Measurements from ENCODE around the gene UBE2K.

DNA sequence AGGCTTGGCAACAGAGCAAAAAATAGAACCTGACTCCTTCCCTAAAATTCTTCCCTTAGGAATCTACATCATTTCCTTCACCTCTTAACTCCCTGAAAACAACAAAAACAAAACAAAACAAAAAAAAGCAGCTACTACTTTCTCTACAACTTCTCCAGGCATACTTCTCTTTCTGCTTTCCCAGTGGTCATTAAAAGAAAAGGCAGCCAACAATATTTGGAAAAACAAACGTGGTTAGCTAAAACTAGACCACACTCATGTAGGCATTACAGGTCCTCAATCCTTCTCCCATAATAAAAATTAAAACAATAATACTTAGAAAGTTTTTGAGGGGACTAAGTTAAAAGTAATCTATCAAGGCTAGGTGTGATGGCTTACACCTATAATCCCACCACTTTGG is 30.2 kb upstream of the UBE2K start:
- TF ChIP-seq CTCF (IDR thresholded peaks at IDR 0.05; ENCODE audit: insufficient read depth, low read length, poor library complexity, severe bottlenecking) (no peak), EZH2phosphoT487 (conservative IDR thresholded peaks at IDR 0.05; ENCODE audit: low read length) (no peak)

Measured in SU-DHL-6 (cell line).